Measurements from ENCODE around the gene POLR2L.

POLR2L gene

DNA sequence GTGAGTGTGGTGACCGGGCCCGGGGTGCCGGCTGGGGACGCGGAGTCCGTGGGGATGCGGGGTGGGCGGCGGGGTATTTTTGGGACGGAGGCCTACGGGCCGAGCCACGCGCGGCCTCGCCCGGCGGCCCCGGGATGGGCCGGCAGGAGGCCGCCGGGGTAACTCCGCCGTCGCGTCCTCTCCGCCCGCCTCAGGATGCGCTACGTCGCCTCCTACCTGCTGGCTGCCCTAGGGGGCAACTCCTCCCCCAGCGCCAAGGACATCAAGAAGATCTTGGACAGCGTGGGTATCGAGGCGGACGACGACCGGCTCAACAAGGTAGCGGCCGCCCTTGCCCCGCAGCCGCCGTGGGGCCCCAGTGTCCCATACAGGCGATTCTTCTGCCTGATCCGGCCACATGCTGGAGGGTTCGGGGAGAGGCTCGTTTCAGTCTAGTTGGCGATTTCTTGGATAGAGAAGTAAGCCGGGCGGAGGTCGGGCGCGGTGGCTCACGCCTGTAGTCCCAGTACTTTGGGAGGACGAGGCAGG lies 32.2 kb downstream of the POLR2L start:
- DNase-seq (ENCODE audit: low read depth), result no peak

GRCh38 chr11:809287-810039 lies 32.9 kb downstream of the POLR2L start, which contains the start of gene RPLP2:
Gene RPLP2, plus strand, starts transcription at chr11:809967. Its CDS starts 268 bp downstream, at chr11:810235.
- DNase-seq (ENCODE audit: low read depth), result peak; percentile 81

- no peak for DNase-seq (ENCODE audit: low read depth)
These were observed 33.7 kb downstream of the POLR2L start for GRCh38 chr11:808427-809286.

- DNase-seq (ENCODE audit: low read depth), result no peak
These were observed 37.7 kb downstream of the POLR2L start for GRCh38 chr11:804599-804964.

DNA sequence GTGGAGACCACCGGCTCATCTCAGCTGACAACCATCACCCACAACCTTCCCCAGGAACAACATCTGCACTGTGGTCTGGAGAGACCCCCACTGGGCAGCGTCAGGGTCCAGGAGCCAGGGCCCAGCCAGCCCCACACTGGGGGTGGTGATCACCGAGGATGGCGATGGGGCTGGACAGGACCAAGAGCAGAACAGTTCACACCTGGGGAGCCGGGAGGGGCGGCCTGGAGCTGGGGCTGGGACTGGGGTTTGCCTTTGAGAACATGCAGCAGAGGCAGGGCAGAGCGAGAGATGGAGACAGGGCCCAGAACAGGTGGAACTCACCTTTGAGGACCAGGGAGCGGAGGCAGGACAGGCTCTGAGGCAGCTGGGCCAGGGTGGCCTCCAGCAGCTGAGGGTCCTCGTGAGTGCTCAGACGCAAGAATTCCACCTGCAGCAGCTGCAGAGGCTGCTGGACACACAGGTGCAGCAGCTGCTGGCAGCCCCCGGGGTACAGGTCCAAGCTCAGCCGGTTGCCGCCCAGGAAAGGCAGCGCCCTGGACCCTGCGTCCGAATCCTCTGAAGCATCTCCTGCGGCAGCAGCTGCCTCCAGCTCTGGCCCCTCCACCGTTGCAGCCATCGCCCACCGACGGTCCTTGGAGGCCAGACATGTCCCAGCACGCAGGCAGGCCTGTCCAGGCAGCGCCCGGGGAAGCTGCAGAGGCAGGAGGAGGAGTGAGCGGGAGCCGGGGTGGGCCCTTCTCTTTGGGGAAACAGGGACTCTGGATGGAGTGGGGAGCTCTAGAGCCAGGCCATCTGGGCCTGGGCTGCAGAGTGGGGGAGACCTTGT lies 38.3 kb downstream of the POLR2L start:
- no peak for DNase-seq (ENCODE audit: low read depth)

DNA sequence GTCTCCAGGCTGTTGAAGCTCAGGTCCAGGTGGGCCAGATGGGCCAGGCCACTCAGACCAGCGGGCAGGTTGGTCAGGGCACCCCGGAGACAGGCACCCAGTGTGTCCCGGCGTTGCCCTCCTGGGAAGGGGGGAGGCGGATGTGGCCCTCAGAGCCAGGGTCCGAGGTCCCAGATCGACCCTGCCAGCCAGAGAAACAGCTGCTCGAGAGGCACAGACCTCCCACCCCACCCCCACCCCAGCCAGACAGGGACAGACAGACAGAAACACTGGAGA lies 38.9 kb downstream of the POLR2L start:
- DNase-seq (ENCODE audit: low read depth), result no peak

- DNase-seq (ENCODE audit: low read depth), result no peak
These were observed 39.4 kb downstream of the POLR2L start for GRCh38 chr11:802693-803466.

GRCh38 chr11:802018-802617 lies 40.2 kb downstream of the POLR2L start:
- no peak for DNase-seq (ENCODE audit: low read depth)

DNA sequence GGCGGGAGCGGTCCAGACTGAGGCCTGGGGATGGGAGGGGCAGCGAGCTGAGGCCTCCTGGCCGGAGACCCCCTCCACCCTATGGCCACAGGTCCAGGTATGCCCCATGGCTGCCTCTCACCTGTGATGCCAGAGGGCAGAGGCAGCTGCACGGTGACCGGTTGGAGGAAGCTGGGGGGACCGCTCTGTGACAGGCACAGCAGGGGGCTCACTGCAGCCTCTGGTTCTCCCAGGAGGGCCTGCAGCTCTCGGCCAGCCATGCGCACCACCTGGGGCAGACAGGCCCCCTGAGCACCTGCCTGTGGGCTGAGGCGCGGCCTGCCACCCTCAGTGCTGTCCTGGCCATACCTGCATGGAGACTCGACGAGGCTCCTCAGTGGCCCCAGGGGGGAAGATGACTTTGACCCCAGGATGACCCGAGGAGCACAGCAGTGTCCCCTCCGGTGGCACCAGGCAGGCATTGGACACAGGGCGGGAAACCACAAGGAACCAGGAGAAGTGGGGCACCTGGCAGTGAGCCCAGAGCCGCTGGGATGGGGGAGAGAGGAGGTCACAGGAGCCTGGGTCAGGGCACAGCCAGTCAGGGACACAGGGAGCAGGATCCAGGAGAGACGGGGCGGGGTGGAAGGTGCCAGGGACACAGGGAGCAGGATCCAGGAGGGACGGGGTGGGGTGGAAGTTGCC lies 41.1 kb downstream of the POLR2L start:
- no peak for DNase-seq (ENCODE audit: low read depth)

DNA sequence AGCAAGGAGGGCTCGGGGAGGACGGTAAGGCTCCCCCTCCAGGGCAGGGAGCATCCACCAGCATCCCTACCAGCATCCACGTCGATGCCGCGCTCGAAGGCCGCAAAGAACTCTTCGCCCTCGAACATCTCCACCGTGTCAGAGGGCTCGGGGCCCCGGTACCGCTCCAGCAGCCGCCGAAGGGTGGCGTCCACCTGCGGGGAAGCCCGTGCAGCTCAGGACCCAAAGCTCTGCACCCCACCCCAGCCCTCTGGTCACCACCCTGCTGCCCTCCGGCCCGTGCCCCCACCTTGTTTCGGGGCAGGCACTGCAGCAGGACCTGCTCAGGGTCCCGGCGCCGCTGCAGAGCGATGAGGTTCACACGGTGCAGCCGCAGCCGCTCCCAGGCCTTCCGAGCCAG lies 41.9 kb downstream of the POLR2L start:
- DNase-seq (ENCODE audit: low read depth), result no peak

DNA sequence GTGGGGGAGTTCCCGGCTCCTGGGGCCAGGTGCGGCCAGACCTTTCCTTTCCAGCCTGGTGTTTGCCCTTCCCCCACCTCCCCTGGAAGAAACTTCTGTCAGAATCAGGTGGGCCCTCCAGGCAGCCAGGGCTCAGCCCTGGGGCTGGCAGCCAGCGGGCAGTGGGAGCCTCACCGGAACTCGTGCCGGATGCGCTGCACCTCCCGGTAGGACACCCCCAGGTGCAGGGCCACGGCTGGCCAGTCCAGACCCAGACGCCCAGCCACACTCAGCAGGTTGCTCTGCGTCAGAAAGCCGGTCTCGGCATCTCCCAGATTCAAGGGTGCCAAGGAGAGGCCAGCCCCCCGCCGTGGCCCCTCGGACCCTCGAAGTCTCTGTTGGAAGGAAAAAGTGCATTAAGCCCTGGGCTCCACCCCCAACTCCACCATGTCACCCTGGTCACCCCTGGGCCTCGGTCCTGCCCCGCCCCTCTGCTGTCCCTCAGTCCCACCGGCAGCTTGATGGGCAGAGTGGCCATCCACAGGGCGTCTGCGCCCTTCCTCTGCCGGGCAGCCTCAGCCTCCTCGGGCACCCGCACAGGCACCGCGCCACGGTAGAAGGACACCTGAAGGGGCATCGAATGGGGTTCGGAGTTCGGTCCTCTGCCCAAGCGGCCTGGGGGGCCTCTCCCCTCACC lies 42.5 kb downstream of the POLR2L start:
- DNase-seq (ENCODE audit: low read depth), result no peak

GRCh38 chr11:798093-798713 lies 44.1 kb downstream of the POLR2L start, which contains the start of gene SLC25A22:
Gene SLC25A22, minus strand, starts transcription at chr11:798281. Its CDS starts 3,275 bp downstream, at chr11:795006.
- no peak for DNase-seq (ENCODE audit: low read depth)

- DNase-seq (ENCODE audit: low read depth), result peak; percentile 42
These were observed 44.8 kb downstream of the POLR2L start for GRCh38 chr11:797296-798092.

GRCh38 chr11:796565-797295 lies 45.6 kb downstream of the POLR2L start:
- no peak for DNase-seq (ENCODE audit: low read depth)

GRCh38 chr11:795634-796564 lies 46.4 kb downstream of the POLR2L start:
- peak; percentile 34 for DNase-seq (ENCODE audit: low read depth)

- no peak for DNase-seq (ENCODE audit: low read depth)
These were observed 47.3 kb downstream of the POLR2L start for GRCh38 chr11:794766-795633.

All from GM04503 (cell line).